BLaER1 treated with 17β-estradiol and CSF1 and Interleukin-3, amounts not matched to agents 10 nM and 100 nM (cell line): Measurements from ENCODE around the gene CSMD2.

Source experiments
- H3K27ac ChIP-seq, 11 experiments: shearing (Covaris generic); formaldehyde crosslinking; 2 replicates each; pipeline ENCODE4 v1.8.1; 2022
- H3K27me3 ChIP-seq, 11 experiments: shearing (Covaris generic); formaldehyde crosslinking; 2 replicates each; pipeline ENCODE4 v1.8.1; 2022
- H3K36me3 ChIP-seq, 11 experiments: shearing (Covaris generic); formaldehyde crosslinking; 2 replicates each; pipeline ENCODE4 v1.8.1; 2022
- H3K4me1 ChIP-seq, 10 experiments: shearing (Covaris generic); formaldehyde crosslinking; 2 replicates each; pipeline ENCODE4 v1.8.1; 2022
- H3K4me2 ChIP-seq, 11 experiments: shearing (Covaris generic); formaldehyde crosslinking; 2 replicates each; pipeline ENCODE4 v1.8.1; 2022
- H3K4me3 ChIP-seq, 10 experiments: shearing (Covaris generic); formaldehyde crosslinking; 2 replicates each; pipeline ENCODE4 v1.8.1; 2022
- H3K9ac ChIP-seq, 11 experiments: shearing (Covaris generic); formaldehyde crosslinking; 2 replicates each; pipeline ENCODE4 v1.8.1; 2022
- H3K9me3 ChIP-seq, 11 experiments: shearing (Covaris generic); formaldehyde crosslinking; replicated peaks in 1 of 11; 2 replicates each; pipeline ENCODE4 v1.8.1; 2022
- H4K20me1 ChIP-seq, 11 experiments: shearing (Covaris generic); formaldehyde crosslinking; 2 replicates each; pipeline ENCODE4 v1.8.1; 2022
- Cebpa-rat ChIP-seq, 11 experiments: shearing (Covaris generic); IDR thresholded peaks; 2 replicates each; pipeline ENCODE4 v1.8.1; 2022

Gene CSMD2

GRCh38 chr1:34066981-34067603 is 97.9 kb downstream of the CSMD2 start:
- Histone ChIP-seq H3K27ac (no peak overlapping the region), H3K9ac (no peak overlapping the region), H3K27me3 (no peaks in the 10 kb centered on the region), H3K4me2 (no peak overlapping the region), H3K4me1 (no peaks in the 10 kb centered on the region), H3K4me3 (no peak overlapping the region), H4K20me1 (no peaks in the 10 kb centered on the region), H3K36me3 (no peaks in the 10 kb centered on the region), H3K9me3 (peaks cover 20 to 32% (median 26%) of the 10 kb centered on the region in 11 experiments; a peak in 21 of 22 replicates)
- no peak for TF ChIP-seq Cebpa-rat (IDR thresholded peaks at IDR 0.05)

- TF ChIP-seq Cebpa-rat (IDR thresholded peaks at IDR 0.05) = no peak
- H3K9me3 ChIP-seq = peaks cover 22 to 34% (median 28%) of the 10 kb centered on the region in 11 experiments; a peak in 21 of 22 replicates
These were observed 98.9 kb downstream of the CSMD2 start for GRCh38 chr1:34066166-34066565.

GRCh38 chr1:34065498-34065897 is 99.5 kb downstream of the CSMD2 start:
- Histone ChIP-seq H3K9me3 (peaks cover 22 to 34% (median 28%) of the 10 kb centered on the region in 11 experiments; a peak in 21 of 22 replicates), H3K9ac (no peak overlapping the region), H3K27me3 (no peaks in the 10 kb centered on the region), H3K4me3 (no peak overlapping the region), H4K20me1 (no peaks in the 10 kb centered on the region), H3K27ac (no peak overlapping the region), H3K4me1 (no peaks in the 10 kb centered on the region), H3K4me2 (no peak overlapping the region), H3K36me3 (no peaks in the 10 kb centered on the region)
- no peak for TF ChIP-seq Cebpa-rat (IDR thresholded peaks at IDR 0.05)

More at GRCh38 chr1:34066166-34066565, 98.9 kb downstream of the CSMD2 start:
- no peak overlapping the region for H3K4me3 ChIP-seq
- H4K20me1 ChIP-seq = no peaks in the 10 kb centered on the region
- H3K36me3 ChIP-seq = no peaks in the 10 kb centered on the region
- H3K4me1 ChIP-seq = no peaks in the 10 kb centered on the region
- no peak overlapping the region for H3K9ac ChIP-seq
- no peak overlapping the region for H3K4me2 ChIP-seq
- H3K27ac ChIP-seq = no peak overlapping the region
- no peaks in the 10 kb centered on the region for H3K27me3 ChIP-seq

- no peaks in the 10 kb centered on the region for H3K27me3 ChIP-seq
- TF ChIP-seq Cebpa-rat (IDR thresholded peaks at IDR 0.05) = no peak
- no peak overlapping the region for H3K9ac ChIP-seq
- no peaks in the 10 kb centered on the region; a peak in 1 of 20 replicates for H3K4me1 ChIP-seq
- no peaks in the 10 kb centered on the region for H3K36me3 ChIP-seq
- no peak overlapping the region for H3K4me2 ChIP-seq
- H3K4me3 ChIP-seq = no peak overlapping the region
- no peak overlapping the region for H3K27ac ChIP-seq
- H4K20me1 ChIP-seq = no peaks in the 10 kb centered on the region
- H3K9me3 ChIP-seq = peaks cover 17 to 28% (median 21%) of the 10 kb centered on the region in 11 experiments; a peak in 20 of 22 replicates
These were observed 104.1 kb downstream of the CSMD2 start for GRCh38 chr1:34060901-34061415.

- no peaks in the 10 kb centered on the region; a peak in 1 of 20 replicates for H3K4me1 ChIP-seq
- no peaks in the 10 kb centered on the region for H3K36me3 ChIP-seq
- H3K4me2 ChIP-seq = no peak overlapping the region
- no peak overlapping the region for H3K9ac ChIP-seq
- no peak overlapping the region for H3K4me3 ChIP-seq
- TF ChIP-seq Cebpa-rat (IDR thresholded peaks at IDR 0.05) = no peak
- H3K9me3 ChIP-seq = peaks cover 17 to 28% (median 21%) of the 10 kb centered on the region in 11 experiments; a peak in 20 of 22 replicates
- H3K27ac ChIP-seq = no peak overlapping the region
- H3K27me3 ChIP-seq = no peaks in the 10 kb centered on the region
- no peaks in the 10 kb centered on the region for H4K20me1 ChIP-seq
These were observed 104.8 kb downstream of the CSMD2 start for GRCh38 chr1:34060187-34060730.

GRCh38 chr1:34057347-34058130 is 107.5 kb downstream of the CSMD2 start:
- Histone ChIP-seq H4K20me1 (no peaks in the 10 kb centered on the region), H3K4me3 (no peak overlapping the region), H3K9ac (no peak overlapping the region), H3K36me3 (no peaks in the 10 kb centered on the region), H3K27me3 (no peaks in the 10 kb centered on the region), H3K4me2 (no peak overlapping the region; a peak in 1 of 22 replicates), H3K4me1 (no peaks in the 10 kb centered on the region; a peak in 1 of 20 replicates), H3K9me3 (peaks cover 2 to 13% (median 5%) of the 10 kb centered on the region in 11 experiments; a peak in 13 of 22 replicates), H3K27ac (no peak overlapping the region)
- TF ChIP-seq Cebpa-rat (IDR thresholded peaks at IDR 0.05) = no peak

- H3K9ac ChIP-seq = no peak overlapping the region
- H3K36me3 ChIP-seq = no peaks in the 10 kb centered on the region
- no peaks in the 10 kb centered on the region for H4K20me1 ChIP-seq
- no peak overlapping the region for H3K4me3 ChIP-seq
- H3K27me3 ChIP-seq = no peaks in the 10 kb centered on the region
- peak in 2 of 11 experiments; percentile 14 to 55; a peak in 1 of 22 replicates for TF ChIP-seq Cebpa-rat (IDR thresholded peaks at IDR 0.05)
- H3K9me3 ChIP-seq = peaks cover 0 to 1% (median 0%) of the 10 kb centered on the region in 11 experiments; a peak in 2 of 22 replicates
- H3K4me2 ChIP-seq = no peak overlapping the region
- no peak overlapping the region for H3K27ac ChIP-seq
- no peaks in the 10 kb centered on the region; a peak in 1 of 20 replicates for H3K4me1 ChIP-seq
These were observed 109.2 kb downstream of the CSMD2 start for GRCh38 chr1:34055818-34056217.

GRCh38 chr1:34054920-34055319 is 110.1 kb downstream of the CSMD2 start:
- H4K20me1 ChIP-seq = no peaks in the 10 kb centered on the region
- H3K4me1 ChIP-seq = no peaks in the 10 kb centered on the region; a peak in 1 of 20 replicates
- H3K4me2 ChIP-seq = no peak overlapping the region
- no peaks in the 10 kb centered on the region for H3K27me3 ChIP-seq
- H3K9ac ChIP-seq = no peak overlapping the region
- H3K4me3 ChIP-seq = no peak overlapping the region
- H3K36me3 ChIP-seq = no peaks in the 10 kb centered on the region
- H3K27ac ChIP-seq = no peak overlapping the region
- peaks cover 3 to 10% (median 8%) of the 10 kb centered on the region in 11 experiments for H3K9me3 ChIP-seq
- no peak for TF ChIP-seq Cebpa-rat (IDR thresholded peaks at IDR 0.05)

GRCh38 chr1:34053660-34054059 is 111.4 kb downstream of the CSMD2 start:
- Histone ChIP-seq H3K27me3 (no peaks in the 10 kb centered on the region), H3K9ac (no peak overlapping the region), H3K4me1 (no peaks in the 10 kb centered on the region; a peak in 1 of 20 replicates), H3K9me3 (peaks cover 8 to 21% (median 14%) of the 10 kb centered on the region in 11 experiments), H3K4me3 (no peak overlapping the region), H3K4me2 (no peak overlapping the region), H3K27ac (no peak overlapping the region), H4K20me1 (no peaks in the 10 kb centered on the region), H3K36me3 (no peaks in the 10 kb centered on the region)
- no peak for TF ChIP-seq Cebpa-rat (IDR thresholded peaks at IDR 0.05)
